Stimulated activated CD4-positive, alpha-beta T cell treated with anti-CD3 and anti-CD28 coated beads, Interleukin-12 subunit alpha, Interleukin-12 subunit beta, amount 100 ng/mL, for 48 hours (primary cell): Measurements from ENCODE around the gene WWTR1.

ENCODE experiments used
- DNase-seq, 3 donors: peaks; one replicate each; pipeline ENCODE4 v3.0.0-alpha.2; 2020; ENCODE audit warnings: low read depth in 2 of 3, low spot score in 1 of 3

WWTR1 gene

GRCh38 chr3:149501524-149501923, 156.3 kb downstream of the WWTR1 start:
- no peak for DNase-seq

DNA sequence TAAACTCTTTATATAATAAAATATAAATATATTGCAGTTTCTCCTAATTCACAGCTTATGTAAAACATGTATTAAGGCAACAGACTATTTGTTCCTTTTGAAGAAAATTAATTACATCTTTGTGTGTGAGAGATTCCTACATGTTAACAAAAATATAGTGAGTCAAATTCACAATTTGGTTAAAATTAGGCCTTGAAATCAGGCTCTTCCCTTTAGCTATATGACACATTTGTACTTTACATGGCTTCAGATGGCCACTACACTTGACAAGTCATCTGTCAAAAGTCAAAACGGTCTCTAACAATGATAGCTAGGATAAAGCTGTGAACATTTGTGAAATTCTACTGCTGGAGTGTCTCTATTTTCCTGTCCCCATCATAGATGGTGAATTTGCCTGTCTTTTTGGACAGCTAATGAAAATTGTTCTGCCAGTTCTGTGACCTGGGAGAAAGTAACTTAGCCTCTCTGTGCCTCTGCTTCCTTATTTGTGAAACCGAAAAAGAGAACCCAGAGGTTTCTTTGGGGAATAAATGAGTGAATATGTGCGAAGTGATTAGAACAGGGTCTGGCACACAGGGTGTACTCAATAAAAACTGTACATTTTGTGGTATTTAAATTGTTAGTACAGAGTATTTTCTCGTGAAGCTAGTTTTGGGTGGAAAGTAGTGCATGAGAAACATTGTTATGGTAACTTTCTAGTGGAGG, 159.7 kb downstream of the WWTR1 start:
- DNase-seq = no peak

GRCh38 chr3:149496891-149497290, 160.9 kb downstream of the WWTR1 start:
- DNase-seq = no peak

DNA sequence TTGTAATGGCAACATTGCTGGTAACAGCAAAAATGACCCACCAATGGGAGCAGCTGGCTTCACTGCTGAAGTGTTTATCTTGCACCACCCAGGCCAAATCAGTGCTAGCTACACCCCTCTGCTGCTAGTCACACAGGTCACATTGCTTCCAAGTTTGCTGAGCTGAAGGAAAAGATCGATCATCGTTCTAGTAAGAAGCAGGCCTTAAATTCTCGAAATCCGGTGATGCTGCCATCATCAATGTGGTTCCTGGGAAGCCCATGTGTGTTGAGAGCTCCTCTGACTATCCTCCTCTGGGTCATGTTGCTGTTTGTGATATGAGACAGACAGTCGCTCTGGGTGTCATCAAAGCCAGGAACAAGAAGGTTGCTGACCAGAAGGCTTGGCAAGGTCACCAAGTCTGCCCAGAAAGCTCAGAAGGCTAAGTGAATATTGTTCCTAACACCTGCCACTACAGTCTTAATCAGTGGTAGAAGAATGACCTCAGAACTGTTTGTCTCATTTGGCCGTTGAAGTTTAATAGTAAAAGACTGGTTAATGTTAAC, 162.2 kb downstream of the WWTR1 start:
- no peak for DNase-seq

GRCh38 chr3:149494759-149495580, 162.9 kb downstream of the WWTR1 start:
- no peak for DNase-seq

DNA sequence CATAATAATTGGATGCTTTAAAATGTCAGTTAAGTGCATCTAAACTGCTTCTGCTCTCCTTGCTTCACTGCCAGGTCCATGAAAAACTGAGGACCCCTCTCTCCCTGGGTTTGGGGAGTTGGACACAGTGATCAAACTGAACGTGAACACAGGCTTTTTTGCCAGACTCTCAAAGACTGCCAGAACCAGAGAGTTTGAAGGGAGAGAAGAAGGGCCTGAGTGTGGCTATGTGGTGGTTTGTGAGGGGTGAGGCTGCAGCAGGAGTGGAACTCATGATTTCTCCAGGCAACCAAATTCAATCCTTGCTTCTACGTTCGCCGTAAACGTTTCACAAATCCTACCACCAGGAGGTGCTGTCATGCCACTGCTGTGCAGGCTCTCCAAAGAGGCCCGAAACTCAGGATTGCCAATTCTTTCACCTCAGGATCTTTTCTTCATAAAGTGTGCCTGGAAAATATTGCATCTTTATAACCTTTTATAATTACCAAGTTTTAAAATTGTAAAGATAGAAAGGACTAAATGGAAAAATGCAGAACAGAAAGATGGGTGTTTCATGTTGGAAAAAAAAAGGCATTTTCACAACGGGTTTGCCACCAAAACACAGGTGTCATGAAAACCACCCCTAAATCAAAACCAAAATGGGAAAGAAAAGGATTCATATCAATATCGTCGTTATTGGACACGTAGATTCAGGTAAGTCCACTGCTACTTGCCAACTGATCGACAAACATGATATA, 163.6 kb downstream of the WWTR1 start:
- DNase-seq = peak in 2 of 3 donors; percentile 27 to 38

DNA sequence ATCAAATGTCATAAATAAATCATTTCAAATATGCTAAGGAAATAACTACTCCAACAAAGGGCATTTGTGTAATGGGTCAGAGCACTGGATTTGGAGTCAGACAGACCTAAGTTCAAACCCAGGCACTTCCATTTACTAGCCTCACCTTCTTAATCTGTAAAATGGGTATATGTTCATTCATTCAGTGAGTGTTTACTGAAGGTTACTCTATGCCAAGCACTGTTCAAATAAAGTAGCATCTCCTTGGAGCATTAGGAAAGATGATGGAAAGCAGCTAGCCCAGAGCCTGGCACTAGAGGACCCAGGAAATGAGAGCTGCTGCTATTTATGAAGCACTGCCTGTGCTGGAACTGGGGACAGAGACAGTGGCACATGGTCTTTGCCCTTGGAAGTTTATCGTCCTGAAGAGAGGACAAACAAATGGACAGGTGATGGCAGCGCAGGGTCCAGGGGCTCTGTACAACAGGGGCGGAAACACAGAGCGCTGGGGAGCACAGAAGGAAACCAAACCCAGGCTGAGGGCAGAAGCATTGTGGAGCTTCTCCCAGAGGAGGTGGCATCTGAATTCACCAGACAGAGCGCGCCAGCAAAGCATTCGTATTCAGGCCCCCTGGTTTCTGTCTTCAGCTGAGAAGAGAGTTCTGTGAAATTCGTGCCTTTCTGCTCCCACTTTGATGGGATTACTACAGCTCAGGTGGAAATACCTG, 164.4 kb downstream of the WWTR1 start:
- no peak for DNase-seq

DNA sequence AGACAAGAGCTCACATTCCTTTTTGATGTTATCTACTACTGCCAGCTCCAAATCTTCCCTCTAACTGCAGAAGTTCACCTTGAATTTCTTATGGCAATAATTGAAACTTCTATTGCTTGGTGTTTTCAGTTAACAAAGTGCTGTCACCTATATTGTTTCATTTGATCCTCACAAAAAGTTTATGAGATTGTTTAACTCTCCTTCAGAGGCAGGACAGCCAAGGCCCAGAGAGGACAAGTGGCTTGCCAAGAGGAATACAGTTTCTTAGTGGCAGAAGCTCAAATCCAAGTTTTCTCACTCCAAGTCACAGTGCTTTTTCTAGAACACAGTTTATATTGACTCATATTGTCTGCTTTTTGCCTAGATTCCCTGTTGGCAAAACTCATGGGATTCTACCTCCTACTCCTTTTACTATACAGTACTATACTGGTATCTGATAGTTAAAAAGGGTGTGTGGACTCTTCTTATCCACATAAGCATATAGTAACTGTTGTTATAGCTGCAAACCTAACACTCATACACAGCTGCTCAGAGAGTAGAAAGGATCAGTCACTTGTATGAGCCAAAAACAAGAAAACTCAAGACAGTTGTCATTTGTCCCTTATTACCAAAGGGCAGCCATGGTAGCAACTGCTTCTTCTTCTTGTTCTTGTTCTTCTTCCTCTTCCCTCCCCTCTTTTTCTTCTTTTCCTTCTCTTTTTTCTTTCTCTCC, 167.4 kb downstream of the WWTR1 start:
- no peak for DNase-seq

GRCh38 chr3:149489060-149489690, 168.7 kb downstream of the WWTR1 start:
- DNase-seq = no peak

DNA sequence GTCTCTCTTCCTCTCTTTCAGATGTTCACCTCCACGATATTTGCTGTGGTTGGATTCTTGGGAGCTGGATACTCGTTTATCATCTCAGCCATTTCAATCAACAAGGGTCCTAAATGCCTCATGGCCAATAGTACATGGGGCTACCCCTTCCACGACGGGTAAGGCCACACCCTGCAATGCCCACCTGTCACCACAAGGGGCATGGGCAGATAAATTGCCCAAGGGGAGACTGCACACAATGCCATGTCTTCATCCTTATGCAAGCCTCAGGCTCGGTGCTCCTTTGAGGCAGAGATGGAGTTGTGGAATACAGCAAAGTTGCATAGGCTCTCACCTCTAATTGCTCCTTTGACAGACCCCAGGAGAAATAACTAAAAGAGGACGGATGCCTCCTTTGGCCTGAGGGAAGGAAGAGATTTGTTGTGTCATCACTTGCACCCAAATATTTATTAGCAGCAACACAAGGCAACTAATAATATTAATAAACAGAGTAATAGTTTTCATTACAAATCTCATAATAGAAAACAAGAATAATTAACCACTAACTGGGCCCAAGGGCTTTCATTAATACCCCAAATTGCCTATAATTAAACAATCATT, 170.1 kb downstream of the WWTR1 start:
- DNase-seq = peak in 2 of 3 donors; percentile 18 to 41

DNA sequence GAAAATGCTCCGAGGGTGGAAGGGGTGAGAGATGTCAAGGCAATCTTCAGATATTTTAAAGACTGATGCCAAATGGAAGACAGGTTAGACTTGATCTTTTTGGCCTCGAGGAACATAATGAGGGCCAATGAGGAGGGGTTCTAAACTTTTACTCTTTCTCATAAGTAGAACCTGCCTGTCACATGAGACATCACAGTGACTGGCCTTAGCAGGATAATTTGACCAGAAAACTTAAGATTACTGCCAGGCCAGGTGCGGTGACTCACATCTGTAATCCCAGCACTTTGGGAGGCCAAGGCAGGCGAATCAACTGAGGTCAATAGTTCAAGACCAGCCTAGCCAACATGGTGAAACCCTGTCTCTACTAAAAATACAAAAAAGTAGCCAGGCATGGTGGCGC, 171.1 kb downstream of the WWTR1 start:
- no peak for DNase-seq

DNA sequence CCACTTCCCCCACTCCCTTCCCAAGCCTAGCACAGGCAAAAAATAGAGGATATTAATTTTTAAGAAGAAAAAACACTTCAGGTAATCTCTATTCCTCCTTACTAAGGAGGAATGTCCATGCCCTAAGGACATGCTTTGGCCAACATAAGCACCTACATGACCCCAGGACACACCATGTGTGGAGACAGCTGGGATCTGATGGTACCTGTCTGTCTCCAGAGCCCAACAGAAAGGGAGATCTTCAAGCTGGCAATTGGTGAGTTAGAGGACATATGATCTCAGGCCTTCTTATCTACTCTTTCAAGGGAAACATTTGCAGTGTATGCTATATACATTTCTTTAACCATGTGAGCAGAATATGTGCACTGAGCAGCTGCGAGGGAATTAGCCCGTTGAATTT, 176.3 kb downstream of the WWTR1 start:
- no peak for DNase-seq

GRCh38 chr3:149481056-149481455, 176.8 kb downstream of the WWTR1 start:
- no peak for DNase-seq

DNA sequence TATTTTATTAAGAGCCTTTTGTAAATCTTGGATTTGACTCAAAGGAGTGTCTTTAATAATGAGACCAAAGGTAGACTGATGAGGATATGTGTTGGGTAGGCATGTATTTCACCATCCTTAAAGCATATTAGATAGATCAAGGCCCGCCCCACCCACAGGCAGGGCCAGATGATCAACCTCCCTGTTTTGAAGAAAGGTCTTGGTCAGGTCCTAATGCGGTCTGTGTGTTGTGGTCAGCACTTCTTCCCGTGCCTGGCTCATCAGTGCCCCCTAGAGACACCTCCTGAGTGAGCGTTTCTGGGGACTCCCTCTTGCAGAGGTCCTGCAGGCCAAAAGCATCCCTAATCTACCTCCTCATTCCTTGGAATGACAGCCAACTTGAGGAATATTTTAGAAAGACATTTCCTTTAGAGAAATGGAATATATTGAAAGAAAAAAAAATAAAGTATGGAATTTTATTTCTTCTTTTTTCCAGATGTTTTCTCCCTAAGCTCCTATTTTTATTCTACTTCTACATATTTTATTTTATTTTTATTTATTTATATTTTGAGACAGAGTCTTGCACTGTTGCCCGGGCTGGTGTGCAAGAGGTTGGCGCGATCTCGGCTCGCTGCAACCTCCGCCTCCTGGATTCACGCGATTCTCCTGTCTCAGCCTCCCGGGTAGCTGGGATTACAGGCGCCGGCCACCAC, 177.4 kb downstream of the WWTR1 start:
- peak; percentile 5 to 50 (median 26) for DNase-seq

GRCh38 chr3:149479621-149480325, 178.1 kb downstream of the WWTR1 start:
- no peak for DNase-seq

- DNase-seq = no peak
These were observed 181.6 kb downstream of the WWTR1 start for GRCh38 chr3:149476225-149476624.

DNA sequence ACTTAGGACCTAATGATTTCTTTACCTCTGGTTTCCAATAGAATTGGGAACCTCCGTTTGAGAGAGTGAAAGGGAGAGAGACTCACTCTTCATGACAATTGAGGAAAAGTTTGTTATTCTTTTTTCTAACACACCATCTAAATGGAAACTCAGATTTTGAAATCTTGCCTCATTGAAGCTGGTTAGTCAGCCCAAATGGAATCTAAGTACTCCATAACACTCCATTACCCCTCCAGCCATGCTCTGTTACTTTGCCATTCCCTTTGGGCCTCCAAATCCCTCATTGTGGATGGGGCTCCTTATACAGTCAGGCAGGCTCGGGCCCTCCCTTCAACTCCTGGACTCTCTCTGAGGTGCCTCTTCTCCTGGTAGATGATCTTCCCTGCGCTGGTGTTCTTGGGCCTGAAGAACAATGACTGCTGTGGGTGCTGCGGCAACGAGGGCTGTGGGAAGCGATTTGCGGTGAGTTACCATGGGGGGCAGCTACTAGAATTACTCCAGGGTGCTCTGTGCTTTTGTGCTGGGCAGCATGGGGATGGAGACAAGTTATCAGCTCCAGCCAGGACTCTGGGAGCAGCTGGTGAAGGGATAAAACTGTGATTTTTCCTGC, 182.3 kb downstream of the WWTR1 start:
- DNase-seq = no peak
